Measurements from ENCODE around the gene SART3. TPM values are rescaled to one million over a fixed set of nuclear protein-coding genes. Genes with fewer than 3 reads are reported as not detected.
"Not testable (repeated sequence)": the region's sequence is repeated elsewhere in the genome, so short reads cannot be mapped to it uniquely, and the experiment has no call there.

SART3 gene
- total RNA-seq, 1 experiment from 2014 or later, result 66.3 TPM

GRCh38 chr12:108571609-108572165 is 10.7 kb upstream of the SART3 start:
- in situ Hi-C loops (cut with HindIII; ENCODE audit: low pct_unique_long_range_greater_than_20kb, low sequenced_read_pairs), result no loop called here
- no peak for DNase-seq (ENCODE audit: low read depth, low spot score)

GRCh38 chr12:108570743-108571608 is 10.0 kb upstream of the SART3 start:
- DNase-seq (ENCODE audit: low read depth, low spot score), result peak; percentile 57
- in situ Hi-C loops (cut with HindIII; ENCODE audit: low pct_unique_long_range_greater_than_20kb, low sequenced_read_pairs), result no loop called here

- in situ Hi-C loops (cut with HindIII; ENCODE audit: low pct_unique_long_range_greater_than_20kb, low sequenced_read_pairs), result no loop called here
- DNase-seq (ENCODE audit: low read depth, low spot score), result no peak
These were observed 7.6 kb upstream of the SART3 start for GRCh38 chr12:108568338-108569154.

- in situ Hi-C loops (cut with HindIII; ENCODE audit: low pct_unique_long_range_greater_than_20kb, low sequenced_read_pairs), result no loop called here
- no peak for DNase-seq (ENCODE audit: low read depth, low spot score)
These were observed 6.7 kb upstream of the SART3 start for GRCh38 chr12:108567406-108568337.

- no peak for DNase-seq (ENCODE audit: low read depth, low spot score)
- in situ Hi-C loops (cut with HindIII; ENCODE audit: low pct_unique_long_range_greater_than_20kb, low sequenced_read_pairs), result no loop called here
These were observed 5.5 kb upstream of the SART3 start for GRCh38 chr12:108566452-108566851.

- DNase-seq (ENCODE audit: low read depth, low spot score), result peak; percentile 87
- in situ Hi-C loops (cut with HindIII; ENCODE audit: low pct_unique_long_range_greater_than_20kb, low sequenced_read_pairs), result no loop called here
These were observed 5.0 kb upstream of the SART3 start for GRCh38 chr12:108565976-108566375.

- in situ Hi-C loops (cut with HindIII; ENCODE audit: low pct_unique_long_range_greater_than_20kb, low sequenced_read_pairs), result no loop called here
- no peak for DNase-seq (ENCODE audit: low read depth, low spot score)
These were observed 4.2 kb upstream of the SART3 start for GRCh38 chr12:108565146-108565545.

- in situ Hi-C loops (cut with HindIII; ENCODE audit: low pct_unique_long_range_greater_than_20kb, low sequenced_read_pairs), result no loop called here
- DNase-seq (ENCODE audit: low read depth, low spot score), result no peak
These were observed 3.8 kb upstream of the SART3 start for GRCh38 chr12:108564724-108565123.

GRCh38 chr12:108563804-108564151 is 2.8 kb upstream of the SART3 start:
- no peak for DNase-seq (ENCODE audit: low read depth, low spot score)
- in situ Hi-C loops (cut with HindIII; ENCODE audit: low pct_unique_long_range_greater_than_20kb, low sequenced_read_pairs), result no loop called here

GRCh38 chr12:108563136-108563803 is 2.3 kb upstream of the SART3 start:
- DNase-seq (ENCODE audit: low read depth, low spot score), result peak; percentile 94
- in situ Hi-C loops (cut with HindIII; ENCODE audit: low pct_unique_long_range_greater_than_20kb, low sequenced_read_pairs), result no loop called here

GRCh38 chr12:108562348-108563135 is 1.6 kb upstream of the SART3 start, which contains the start of gene ISCU:
ISCU (plus strand) TSS chr12:108562596; CDS start chr12:108562623, 27 bp downstream.
- peak; percentile 97 for DNase-seq (ENCODE audit: low read depth, low spot score)
- in situ Hi-C loops (cut with HindIII; ENCODE audit: low pct_unique_long_range_greater_than_20kb, low sequenced_read_pairs), result no loop called here

GRCh38 chr12:108561852-108562347 is 927 bp upstream of the SART3 start:
- in situ Hi-C loops (cut with HindIII; ENCODE audit: low pct_unique_long_range_greater_than_20kb, low sequenced_read_pairs), result no loop called here
- DNase-seq (ENCODE audit: low read depth, low spot score), result no peak

- DNase-seq (ENCODE audit: low read depth, low spot score), result no peak
- in situ Hi-C loops (cut with HindIII; ENCODE audit: low pct_unique_long_range_greater_than_20kb, low sequenced_read_pairs), result no loop called here
These were observed 652 bp downstream of the SART3 start for GRCh38 chr12:108560321-108560721.

GRCh38 chr12:108559748-108560147 is 1.2 kb downstream of the SART3 start:
- in situ Hi-C loops (cut with HindIII; ENCODE audit: low pct_unique_long_range_greater_than_20kb, low sequenced_read_pairs), result no loop called here
- no peak for DNase-seq (ENCODE audit: low read depth, low spot score)

GRCh38 chr12:108559007-108559655 is 1.8 kb downstream of the SART3 start:
- in situ Hi-C loops (cut with HindIII; ENCODE audit: low pct_unique_long_range_greater_than_20kb, low sequenced_read_pairs), result no loop called here
- DNase-seq (ENCODE audit: low read depth, low spot score), result no peak

GRCh38 chr12:108555383-108555782 is 5.6 kb downstream of the SART3 start:
- in situ Hi-C loops (cut with HindIII; ENCODE audit: low pct_unique_long_range_greater_than_20kb, low sequenced_read_pairs); DNase-seq (ENCODE audit: low read depth, low spot score): not testable (repeated sequence)

Data from SK-MEL-5 (cell line).